ENCODE measurements around the gene PARD3.

Gene PARD3

DNA sequence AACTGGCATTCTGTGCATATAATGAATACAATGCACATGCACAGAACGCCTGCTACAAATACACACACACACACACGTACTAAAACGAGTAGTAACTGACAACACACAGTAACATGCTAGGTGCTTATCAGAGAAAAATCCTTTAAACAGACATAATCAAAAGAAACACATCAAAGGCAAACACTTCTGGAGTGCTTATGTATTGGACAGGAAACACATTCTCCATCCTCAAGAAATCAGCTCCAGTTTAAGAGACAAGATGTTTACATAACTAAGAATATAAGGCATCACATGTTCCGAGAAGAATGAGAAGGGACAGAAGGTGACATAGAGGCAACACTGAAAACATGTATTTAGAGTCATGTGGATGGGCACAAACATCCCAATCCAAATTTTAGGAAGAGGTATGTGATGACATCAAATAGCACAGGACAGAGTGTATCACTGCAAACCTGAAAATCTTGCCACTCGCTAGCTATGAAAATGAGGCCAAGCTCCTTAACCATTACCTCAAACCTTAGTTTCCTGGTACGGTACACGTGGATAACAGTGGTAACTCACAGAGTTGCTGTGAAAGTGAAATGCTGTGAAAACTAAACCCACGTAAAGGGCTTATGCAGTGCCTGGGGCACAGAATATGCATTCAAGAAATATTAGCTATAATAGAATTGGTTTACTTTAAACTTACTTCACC, 619.6 kb downstream of the PARD3 start:
- no peaks in the 10 kb centered on the region for H3K36me3 ChIP-seq (ENCODE audit: low read depth)
- H3K4me1 ChIP-seq (ENCODE audit: insufficient read depth, poor library complexity, severe bottlenecking), result no peaks in the 10 kb centered on the region
- DNase-seq (ENCODE audit: low spot score) (no peak), ATAC-seq (ENCODE audit: low read depth) (no peak)
- H3K27me3 ChIP-seq (ENCODE audit: insufficient read depth, poor library complexity, severe bottlenecking), result no peaks in the 10 kb centered on the region
- TF ChIP-seq, protein P1, sequence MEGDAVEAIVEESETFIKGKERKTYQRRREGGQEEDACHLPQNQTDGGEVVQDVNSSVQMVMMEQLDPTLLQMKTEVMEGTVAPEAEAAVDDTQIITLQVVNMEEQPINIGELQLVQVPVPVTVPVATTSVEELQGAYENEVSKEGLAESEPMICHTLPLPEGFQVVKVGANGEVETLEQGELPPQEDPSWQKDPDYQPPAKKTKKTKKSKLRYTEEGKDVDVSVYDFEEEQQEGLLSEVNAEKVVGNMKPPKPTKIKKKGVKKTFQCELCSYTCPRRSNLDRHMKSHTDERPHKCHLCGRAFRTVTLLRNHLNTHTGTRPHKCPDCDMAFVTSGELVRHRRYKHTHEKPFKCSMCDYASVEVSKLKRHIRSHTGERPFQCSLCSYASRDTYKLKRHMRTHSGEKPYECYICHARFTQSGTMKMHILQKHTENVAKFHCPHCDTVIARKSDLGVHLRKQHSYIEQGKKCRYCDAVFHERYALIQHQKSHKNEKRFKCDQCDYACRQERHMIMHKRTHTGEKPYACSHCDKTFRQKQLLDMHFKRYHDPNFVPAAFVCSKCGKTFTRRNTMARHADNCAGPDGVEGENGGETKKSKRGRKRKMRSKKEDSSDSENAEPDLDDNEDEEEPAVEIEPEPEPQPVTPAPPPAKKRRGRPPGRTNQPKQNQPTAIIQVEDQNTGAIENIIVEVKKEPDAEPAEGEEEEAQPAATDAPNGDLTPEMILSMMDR (IDR thresholded peaks at IDR 0.05; ENCODE audit: poor library complexity, severe bottlenecking), result no peak
- H3K9me3 ChIP-seq (ENCODE audit: severe bottlenecking), result no peaks in the 10 kb centered on the region
- H3K27ac ChIP-seq (ENCODE audit: poor library complexity, severe bottlenecking), result no peak overlapping the region
- H3K4me3 ChIP-seq (ENCODE audit: severe bottlenecking), result no peak overlapping the region

DNA sequence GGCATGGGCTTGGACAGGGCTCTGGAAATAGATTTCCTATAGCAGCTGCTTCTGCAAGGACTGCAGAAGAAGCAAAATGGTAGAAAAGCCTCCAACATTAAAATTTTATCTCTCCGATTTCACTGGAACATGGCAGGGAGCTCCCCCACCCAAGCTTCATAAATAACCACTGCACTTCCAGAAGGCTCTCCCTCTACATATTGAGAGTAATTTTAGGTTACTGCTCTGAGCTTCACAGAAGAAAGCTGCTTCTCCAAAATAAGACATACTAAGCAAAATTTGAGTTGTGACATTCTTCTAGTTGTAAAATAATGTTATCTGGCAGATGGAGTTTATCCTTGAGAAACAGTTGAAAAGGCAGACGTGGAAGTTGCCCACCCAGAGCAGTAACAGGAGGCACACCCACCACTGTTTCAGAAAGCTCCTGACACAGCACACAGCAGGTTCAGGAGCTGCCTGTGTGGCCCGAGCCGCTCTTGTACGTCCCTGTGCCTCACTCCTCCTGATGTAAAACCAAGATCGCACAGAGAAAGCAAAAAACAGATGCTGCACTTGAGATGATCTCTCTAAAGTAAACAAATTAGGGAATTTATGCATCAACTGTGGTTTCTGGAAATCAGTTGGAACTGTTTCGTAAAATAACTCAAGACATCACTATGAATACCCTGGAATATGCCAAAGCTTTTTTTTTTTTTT, 621.0 kb downstream of the PARD3 start:
- Histone ChIP-seq H3K9me3 (ENCODE audit: severe bottlenecking) (no peaks in the 10 kb centered on the region), H3K4me3 (ENCODE audit: severe bottlenecking) (no peak overlapping the region), H3K36me3 (ENCODE audit: low read depth) (no peaks in the 10 kb centered on the region), H3K27ac (ENCODE audit: poor library complexity, severe bottlenecking) (no peak overlapping the region), H3K4me1 (ENCODE audit: insufficient read depth, poor library complexity, severe bottlenecking) (no peaks in the 10 kb centered on the region), H3K27me3 (ENCODE audit: insufficient read depth, poor library complexity, severe bottlenecking) (no peaks in the 10 kb centered on the region)
- ATAC-seq (ENCODE audit: low read depth), result no peak
- TF ChIP-seq, protein P1 (IDR thresholded peaks at IDR 0.05; ENCODE audit: poor library complexity, severe bottlenecking), result no peak
- no peak for DNase-seq (ENCODE audit: low spot score)

GRCh38 chr10:34192646-34193045, 622.5 kb downstream of the PARD3 start:
- no peaks in the 10 kb centered on the region for H3K36me3 ChIP-seq (ENCODE audit: low read depth)
- TF ChIP-seq, protein P1 (IDR thresholded peaks at IDR 0.05; ENCODE audit: poor library complexity, severe bottlenecking), result no peak
- no peak overlapping the region for H3K4me3 ChIP-seq (ENCODE audit: severe bottlenecking)
- DNase-seq (ENCODE audit: low spot score), result no peak
- H3K27ac ChIP-seq (ENCODE audit: poor library complexity, severe bottlenecking), result no peak overlapping the region
- H3K9me3 ChIP-seq (ENCODE audit: severe bottlenecking), result no peaks in the 10 kb centered on the region
- ATAC-seq (ENCODE audit: low read depth), result no peak
- no peaks in the 10 kb centered on the region for H3K4me1 ChIP-seq (ENCODE audit: insufficient read depth, poor library complexity, severe bottlenecking)
- H3K27me3 ChIP-seq (ENCODE audit: insufficient read depth, poor library complexity, severe bottlenecking), result no peaks in the 10 kb centered on the region

- no peak for DNase-seq (ENCODE audit: low spot score)
Measured at GRCh38 chr10:34191406-34191805, 623.7 kb downstream of the PARD3 start.

More at GRCh38 chr10:34191406-34191805, 623.7 kb downstream of the PARD3 start:
- Histone ChIP-seq H3K9me3 (ENCODE audit: severe bottlenecking) (no peaks in the 10 kb centered on the region), H3K4me3 (ENCODE audit: severe bottlenecking) (no peak overlapping the region), H3K27ac (ENCODE audit: poor library complexity, severe bottlenecking) (no peak overlapping the region), H3K4me1 (ENCODE audit: insufficient read depth, poor library complexity, severe bottlenecking) (no peaks in the 10 kb centered on the region), H3K36me3 (ENCODE audit: low read depth) (no peaks in the 10 kb centered on the region), H3K27me3 (ENCODE audit: insufficient read depth, poor library complexity, severe bottlenecking) (no peaks in the 10 kb centered on the region)
- TF ChIP-seq, protein P1 (IDR thresholded peaks at IDR 0.05; ENCODE audit: poor library complexity, severe bottlenecking), result no peak
- ATAC-seq (ENCODE audit: low read depth), result no peak
